ENCODE measurements around the gene EVI5L. TPM values are rescaled to one million over a fixed set of nuclear protein-coding genes. Genes with fewer than 3 reads are reported as not detected.

Gene EVI5L
- total and polyA plus RNA-seq, 2 donors (not counting 3 experiments of a cell fraction or from before 2014, with no cell fraction given): 11.9 to 13.5 TPM

DNA sequence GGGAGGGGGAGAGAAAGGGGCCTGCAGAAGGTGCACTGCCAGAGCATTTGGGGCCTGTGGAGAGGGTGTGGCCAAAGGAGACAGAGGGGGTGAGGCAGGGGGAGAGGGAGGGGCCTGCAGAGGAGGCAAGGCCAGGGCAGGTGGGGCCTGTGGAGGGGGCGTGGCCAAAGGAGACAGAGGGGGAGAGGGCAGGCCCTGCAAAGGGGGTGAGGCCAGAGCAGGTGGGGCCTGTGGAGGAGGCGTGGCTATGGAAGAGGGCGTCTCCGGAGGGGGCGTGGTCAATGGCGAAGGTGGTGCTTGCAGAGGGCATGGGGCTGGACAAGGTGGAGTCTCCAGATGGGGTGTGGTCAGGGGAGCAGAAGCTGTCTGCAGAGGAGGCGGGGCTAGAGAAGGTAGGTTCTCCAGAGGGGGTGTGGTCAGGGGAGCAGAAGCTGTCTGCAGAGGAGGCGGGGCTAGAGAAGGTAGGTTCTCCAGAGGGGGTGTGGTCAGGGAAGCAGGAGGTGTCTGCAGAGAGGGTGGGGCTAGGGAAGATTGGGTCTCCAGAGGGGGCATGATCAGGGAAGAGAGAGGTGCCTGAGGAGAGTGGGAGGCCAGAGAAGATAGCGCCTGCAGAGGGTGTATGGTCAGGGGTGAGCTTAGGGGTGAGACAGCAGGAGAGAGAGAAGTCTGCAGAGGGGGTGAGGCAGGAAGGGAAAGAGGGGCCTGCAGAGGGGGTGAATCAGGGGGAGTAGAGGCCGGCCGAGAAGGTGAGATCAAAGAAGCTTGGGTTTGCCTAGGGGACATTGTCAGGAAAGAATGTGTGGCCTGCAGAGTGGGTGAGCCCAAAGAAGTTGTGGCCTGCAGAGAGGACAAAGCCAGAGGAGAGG lies 40.8 kb downstream of the EVI5L start:
- Histone ChIP-seq H3K4me3 (replicated peaks in 1 of 3; ENCODE audit: insufficient read depth in 1 of 3, low read depth in 1 of 3, low read length in 3 of 3) (no peak overlapping the region), H3K4me1 (ENCODE audit: control insufficient read depth, extremely low read depth, insufficient read depth, low read length) (peaks cover 7% of the 10 kb centered on the region), H3K9me1 (replicated peaks; ENCODE audit: control insufficient read depth, extremely low read depth, insufficient read depth, low read length) (no peaks in the 10 kb centered on the region), H3K27me3 (ENCODE audit: control insufficient read depth in 2 of 2, insufficient read depth in 2 of 2, low read length in 2 of 2) (peaks cover 14 to 24% of the 10 kb centered on the region in 2 experiments), H3K27ac (ENCODE audit: insufficient read depth, low read depth, low read length) (no peak overlapping the region), H3K79me2 (ENCODE audit: control insufficient read depth, insufficient read depth, low read length) (no peaks in the 10 kb centered on the region), H3K9me3 (replicated peaks; ENCODE audit: control insufficient read depth, insufficient read depth, low read length) (no peaks in the 10 kb centered on the region), H3K4me2 (ENCODE audit: insufficient read depth, low read length) (no peak overlapping the region), H3K9ac (replicated peaks; ENCODE audit: extremely low read depth, insufficient read depth, low read length) (no peak overlapping the region), H3K36me3 (ENCODE audit: control insufficient read depth in 2 of 2, extremely low read depth in 1 of 2, insufficient read depth in 2 of 2, low read length in 2 of 2) (no peaks in the 10 kb centered on the region), H2AFZ (ENCODE audit: low read depth, low read length) (no peak overlapping the region), H4K20me1 (replicated peaks; ENCODE audit: control insufficient read depth, extremely low read depth, insufficient read depth, low read length) (no peaks in the 10 kb centered on the region)
- BruUV-seq (replicated peaks): no TSS peak
- intact Hi-C loops (cut with micrococcal nuclease) (loop anchor here (2.0 to 5.0 kb wide), 2 partner anchors 39 to 50 kb away; partner anchors contain the start of genes EVI5L and SNAPC2), dilution Hi-C loops (cut with MboI; ENCODE audit: extremely low pct_ligation_motif_present, low sequenced_read_pairs) (no loop called here)
- ChIA-PET CTCF (interaction anchor here (0.9 kb wide), 1 partner anchor 9 kb away, joined by 3 read pairs; no protein-coding TSS in a partner anchor), POLR2A (no interaction called here)
- TF ChIP-seq MYC (IDR thresholded peaks at IDR 0.05; ENCODE audit: low read depth, low read length) (no peak), CTCF (IDR thresholded peaks at IDR 0.05; ENCODE audit: extremely low read depth in 1 of 2, insufficient read depth in 1 of 2, low read depth in 1 of 2, low read length in 2 of 2) (no peak), JUN (IDR thresholded peaks at IDR 0.05; ENCODE audit: borderline replicate concordance, insufficient read depth, insufficient read length, low read depth) (no peak), EZH2 (IDR thresholded peaks at IDR 0.05; ENCODE audit: borderline replicate concordance, low read depth, low read length, severe bottlenecking) (no peak), POLR2A (IDR thresholded peaks at IDR 0.05; ENCODE audit: low read depth, low read length) (no peak), POLR2AphosphoS5 (IDR thresholded peaks at IDR 0.05; ENCODE audit: insufficient read depth, low read depth, low read length) (no peak), GATA2 (IDR thresholded peaks at IDR 0.05; ENCODE audit: insufficient read depth, insufficient read length, low read depth, low read length) (no peak), FOS (IDR thresholded peaks at IDR 0.05; ENCODE audit: borderline replicate concordance, insufficient read depth, low read length) (no peak)
- TF ChIP-seq, protein P1, sequence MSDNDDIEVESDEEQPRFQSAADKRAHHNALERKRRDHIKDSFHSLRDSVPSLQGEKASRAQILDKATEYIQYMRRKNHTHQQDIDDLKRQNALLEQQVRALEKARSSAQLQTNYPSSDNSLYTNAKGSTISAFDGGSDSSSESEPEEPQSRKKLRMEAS (IDR thresholded peaks at IDR 0.05; ENCODE audit: insufficient read depth, insufficient read length): no peak
- no peak for FAIRE-seq
- peak; percentile 33 for DNase-seq (ENCODE audit: low read depth, low spot score)

Measured in endothelial cell of umbilical vein (primary cell).